A673 (cell line): ENCODE measurements around the gene TINAGL1. TPM values are rescaled to one million over a fixed set of nuclear protein-coding genes. Genes with fewer than 3 reads are reported as not detected.

ENCODE experiments used
- BruUV-seq: library from RNA; stranded (reverse); fragments of 400-500 nt; replicated peaks from 2 replicates; lab custom pipeline; 2021; lab: Mats Ljungman, UMichigan
- CTCF ChIA-PET: fragments of 300-600 bp; sonication (Branson Sonifier 250); formaldehyde crosslinking; loops from one replicate; lab custom pipeline; 2022; ENCODE audit warnings: antibody characterized with exemption; lab: Charles Lee
- POLR2A ChIA-PET: fragments of 300-600 bp; sonication (Branson Sonifier 250); formaldehyde crosslinking; loops from one replicate; lab custom pipeline; 2022; ENCODE audit warnings: antibody characterized with exemption; ENCODE audit not compliant: low non-redundant PET; lab: Charles Lee
- DNase-seq: peaks from one replicate; pipeline ENCODE4 v3.0.0-alpha.2; 2015; ENCODE audit warnings: low spot score
- H3K27ac ChIP-seq: fragments of 200-600 bp; sonication (generic); 2 replicates; pipeline ENCODE4 v1.5.1; 2016; ENCODE audit warnings: mixed run types, low read depth, mild to moderate bottlenecking, mixed read lengths, antibody characterized with exemption, low read length; ENCODE audit not compliant: poor library complexity, severe bottlenecking
- H3K27me3 ChIP-seq: fragments of 200-600 bp; sonication (generic); replicated peaks from 2 replicates; pipeline ENCODE4 v1.6.1; 2017; ENCODE audit warnings: mixed run types, low read depth, mild to moderate bottlenecking, mixed read lengths, antibody characterized with exemption, low read length; ENCODE audit not compliant: insufficient read depth, poor library complexity
- H3K36me3 ChIP-seq: fragments of 200-600 bp; sonication (generic); 2 replicates; pipeline ENCODE4 v1.6.1; 2016; ENCODE audit warnings: mixed run types, mild to moderate bottlenecking, mixed read lengths, antibody characterized with exemption, low read length; ENCODE audit not compliant: insufficient read depth, poor library complexity, severe bottlenecking
- H3K4me1 ChIP-seq: fragments of 200-600 bp; sonication (generic); 2 replicates; pipeline ENCODE4 v1.6.1; 2017; ENCODE audit warnings: mixed run types, mild to moderate bottlenecking, mixed read lengths, antibody characterized with exemption, low read length; ENCODE audit not compliant: insufficient read depth, poor library complexity, severe bottlenecking
- H3K4me3 ChIP-seq: fragments of 200-600 bp; sonication (generic); 2 replicates; pipeline ENCODE4 v1.5.1; 2016; ENCODE audit warnings: low read depth, mixed run types, mild to moderate bottlenecking, mixed read lengths, low read length; ENCODE audit not compliant: poor library complexity, severe bottlenecking
- H3K9me3 ChIP-seq: fragments of 200-600 bp; sonication (generic); 2 replicates; pipeline ENCODE4 v1.6.1; 2016; ENCODE audit warnings: mixed run types, low read depth, mild to moderate bottlenecking, mixed read lengths, antibody characterized with exemption, low read length; ENCODE audit not compliant: poor library complexity, severe bottlenecking
- EZH2 ChIP-seq: fragments of 200-600 bp; sonication (generic); IDR thresholded peaks from 2 replicates; pipeline ENCODE4 v1.6.1; 2017; ENCODE audit warnings: borderline replicate concordance, low read depth, mild to moderate bottlenecking, mixed read lengths, antibody characterized with exemption, low read length; ENCODE audit not compliant: poor library complexity, severe bottlenecking
- intact Hi-C: fragments of 100-400 bp; cut with micrococcal nuclease; formaldehyde crosslinking; loops from one replicate; pipeline ENCODE4 v1.10.0; 2022; ENCODE audit not compliant: unreplicated experiment
- total RNA-seq: library from RNA; stranded (reverse); gene quantifications from 2 replicates; pipeline ENCODE4 v1.2.3, GENCODE V29; 2021
- TF ChIP-seq, protein P1 (sequence below): fragments of 300-800, 200-600 bp; sonication (generic); conservative IDR thresholded peaks from 2 replicates; pipeline ENCODE4 v1.5.1; 2017; ENCODE audit warnings: low read depth, mild to moderate bottlenecking, antibody characterized with exemption, low read length, moderate library complexity, mixed read lengths

Gene TINAGL1
- total RNA-seq, 1 experiment from 2014 or later, result not detected

DNA sequence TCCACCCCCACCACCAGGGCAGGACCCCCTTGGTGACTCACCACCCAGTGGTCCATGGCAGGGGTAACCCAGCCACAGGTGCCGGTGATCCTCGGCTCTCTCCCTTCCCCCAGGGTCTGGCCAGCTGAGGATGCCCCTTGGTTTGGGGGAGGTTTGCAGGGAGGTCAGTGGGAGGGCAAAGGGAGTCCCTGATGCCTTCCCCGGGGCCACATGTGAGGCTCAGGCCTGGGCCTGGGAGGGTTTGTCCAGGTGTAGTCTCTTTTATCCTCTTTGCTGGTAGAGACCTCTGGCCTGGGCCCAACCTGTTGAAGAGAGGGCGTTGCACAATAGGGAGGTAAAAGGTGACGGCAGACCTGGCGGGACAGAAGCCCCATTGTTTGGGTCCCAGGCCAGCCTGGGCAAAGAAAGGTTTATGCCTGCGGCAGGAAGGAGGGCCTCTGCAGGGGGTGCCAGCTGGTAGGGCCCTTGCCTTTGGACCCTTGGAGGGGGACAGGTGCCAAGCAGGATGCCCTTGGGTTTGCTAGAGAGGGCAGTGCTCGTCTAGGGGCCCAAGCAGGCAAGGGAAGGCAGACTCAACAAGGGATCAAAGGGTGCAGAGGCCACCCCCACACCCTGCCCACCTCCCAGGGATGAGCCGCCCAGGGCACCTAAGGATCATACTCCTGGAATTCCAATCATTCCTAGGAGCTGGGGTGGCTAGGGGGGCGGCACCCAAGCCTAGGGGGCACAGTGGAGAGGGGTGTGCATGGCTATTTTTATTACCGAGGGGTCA, 760 bp upstream of the TINAGL1 start:
- no peak for DNase-seq
- intact Hi-C loops, result no loop called here
- no peaks in the 10 kb centered on the region for H3K9me3 ChIP-seq
- TF ChIP-seq, protein P1, sequence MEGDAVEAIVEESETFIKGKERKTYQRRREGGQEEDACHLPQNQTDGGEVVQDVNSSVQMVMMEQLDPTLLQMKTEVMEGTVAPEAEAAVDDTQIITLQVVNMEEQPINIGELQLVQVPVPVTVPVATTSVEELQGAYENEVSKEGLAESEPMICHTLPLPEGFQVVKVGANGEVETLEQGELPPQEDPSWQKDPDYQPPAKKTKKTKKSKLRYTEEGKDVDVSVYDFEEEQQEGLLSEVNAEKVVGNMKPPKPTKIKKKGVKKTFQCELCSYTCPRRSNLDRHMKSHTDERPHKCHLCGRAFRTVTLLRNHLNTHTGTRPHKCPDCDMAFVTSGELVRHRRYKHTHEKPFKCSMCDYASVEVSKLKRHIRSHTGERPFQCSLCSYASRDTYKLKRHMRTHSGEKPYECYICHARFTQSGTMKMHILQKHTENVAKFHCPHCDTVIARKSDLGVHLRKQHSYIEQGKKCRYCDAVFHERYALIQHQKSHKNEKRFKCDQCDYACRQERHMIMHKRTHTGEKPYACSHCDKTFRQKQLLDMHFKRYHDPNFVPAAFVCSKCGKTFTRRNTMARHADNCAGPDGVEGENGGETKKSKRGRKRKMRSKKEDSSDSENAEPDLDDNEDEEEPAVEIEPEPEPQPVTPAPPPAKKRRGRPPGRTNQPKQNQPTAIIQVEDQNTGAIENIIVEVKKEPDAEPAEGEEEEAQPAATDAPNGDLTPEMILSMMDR, result no peak
- TF ChIP-seq EZH2, result no peak
- ChIA-PET CTCF (no interaction called here), POLR2A (no interaction called here)
- H3K27ac ChIP-seq, result no peak overlapping the region
- no peaks in the 10 kb centered on the region for H3K36me3 ChIP-seq
- no peaks in the 10 kb centered on the region for H3K4me1 ChIP-seq
- H3K27me3 ChIP-seq, result no peaks in the 10 kb centered on the region
- no TSS peak for BruUV-seq
- H3K4me3 ChIP-seq, result no peak overlapping the region

DNA sequence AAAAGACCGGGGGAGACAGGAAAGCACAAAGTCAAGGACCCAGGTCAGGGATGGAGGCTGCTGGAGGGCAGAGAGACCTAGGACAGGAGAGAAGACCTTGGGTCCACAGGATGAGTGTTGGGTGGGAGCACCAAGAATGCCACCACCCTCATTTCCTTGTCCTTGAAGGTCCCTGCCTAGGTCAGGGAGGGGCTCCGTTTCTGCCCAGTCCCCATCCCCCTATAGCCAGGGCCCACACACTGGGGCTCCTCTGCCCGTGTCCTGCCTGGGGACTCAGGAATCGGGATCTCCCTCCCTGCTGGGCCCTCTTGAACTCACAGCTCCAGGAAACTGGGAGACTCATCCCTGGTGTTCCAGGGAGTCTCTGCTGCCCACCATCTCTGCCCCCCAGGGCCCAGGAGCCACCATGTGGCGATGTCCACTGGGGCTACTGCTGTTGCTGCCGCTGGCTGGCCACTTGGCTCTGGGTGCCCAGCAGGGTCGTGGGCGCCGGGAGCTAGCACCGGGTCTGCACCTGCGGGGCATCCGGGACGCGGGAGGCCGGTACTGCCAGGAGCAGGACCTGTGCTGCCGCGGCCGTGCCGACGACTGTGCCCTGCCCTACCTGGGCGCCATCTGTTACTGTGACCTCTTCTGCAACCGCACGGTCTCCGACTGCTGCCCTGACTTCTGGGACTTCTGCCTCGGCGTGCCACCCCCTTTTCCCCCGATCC, 584 bp downstream of the TINAGL1 start:
- DNase-seq, result no peak
- CTCF ChIA-PET, result no interaction called here
- no peaks in the 10 kb centered on the region for H3K27me3 ChIP-seq
- no peaks in the 10 kb centered on the region for H3K4me1 ChIP-seq
- no peak overlapping the region for H3K4me3 ChIP-seq
- POLR2A ChIA-PET, result no interaction called here
- intact Hi-C loops, result no loop called here
- H3K36me3 ChIP-seq, result no peaks in the 10 kb centered on the region
- H3K27ac ChIP-seq, result no peak overlapping the region
- BruUV-seq, result no TSS peak
- TF ChIP-seq, protein P1, result no peak
- TF ChIP-seq EZH2, result no peak
- H3K9me3 ChIP-seq, result no peaks in the 10 kb centered on the region

DNA sequence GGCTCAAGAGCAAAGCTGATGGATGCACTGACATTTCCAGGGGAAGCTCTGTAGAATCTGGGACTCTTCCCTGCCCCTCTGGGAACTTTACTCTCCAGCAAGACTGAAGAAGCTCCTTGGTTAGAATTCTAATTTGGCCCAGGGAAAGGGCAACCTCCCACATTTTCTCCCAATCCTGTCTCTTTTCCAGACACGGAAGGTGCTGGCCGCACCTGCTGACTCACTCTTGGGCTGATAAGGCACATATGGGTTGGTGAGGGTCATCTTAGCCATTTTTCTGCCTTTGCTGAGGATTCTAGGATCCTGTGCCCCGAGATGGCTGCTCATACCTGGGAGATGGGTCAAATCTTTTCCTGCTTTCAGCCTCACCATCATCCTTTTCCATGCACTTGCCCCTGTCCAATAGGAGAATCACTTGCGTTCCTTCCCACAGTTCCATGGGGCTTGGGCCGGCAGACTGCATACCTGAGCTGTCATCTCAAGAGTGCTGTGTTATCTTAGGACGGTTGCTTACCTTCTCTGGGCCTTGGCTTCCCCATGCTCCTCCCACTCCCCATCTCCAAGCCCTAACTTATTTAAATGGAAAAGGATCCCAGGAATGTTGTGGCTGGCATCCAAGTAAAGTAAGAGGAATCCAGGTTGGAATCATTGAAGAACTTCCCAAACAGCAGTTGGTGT, 1.3 kb downstream of the TINAGL1 start:
- DNase-seq, result no peak
- Histone ChIP-seq H3K4me3 (no peak overlapping the region), H3K36me3 (no peaks in the 10 kb centered on the region), H3K27me3 (no peaks in the 10 kb centered on the region), H3K27ac (no peak overlapping the region), H3K9me3 (no peaks in the 10 kb centered on the region), H3K4me1 (no peaks in the 10 kb centered on the region)
- TF ChIP-seq, protein P1, result no peak
- no peak for TF ChIP-seq EZH2
- intact Hi-C loops, result no loop called here
- ChIA-PET POLR2A (no interaction called here), CTCF (no interaction called here)
- BruUV-seq, result no TSS peak
